Stomach (tissue), 9 donors: ENCODE results near the gene SRM. TPM values are rescaled to one million over a fixed set of nuclear protein-coding genes. Genes with fewer than 3 reads are reported as not detected.

Experiments used
- DNase-seq, 2 donors: peaks; one replicate each; pipeline versions ENCODE4 v3.0.0 to v3.0.0-alpha.2; 2013 to 2019
- H3K27ac ChIP-seq, 5 donors: fragments of 200-600 bp in 4 of 5; sonication (generic) in 4 of 5; one replicate each; pipeline ENCODE4 v1.5.1; 2013 to 2019; ENCODE audit warnings: mild to moderate bottlenecking in 1 of 5, moderate library complexity in 1 of 5
- H3K27me3 ChIP-seq, 3 donors: fragments of 200-600 bp; sonication (generic); one replicate each; pipeline ENCODE4 v1.5.1; 2017 to 2019; ENCODE audit warnings: mixed run types in 1 of 3
- H3K36me3 ChIP-seq, 4 donors: fragments of 200-600 bp; sonication (generic); 1 replicate in 3 of 4; 2 replicates in 1 of 4; pipeline ENCODE4 v1.5.1; 2016 to 2019
- H3K4me1 ChIP-seq, 4 donors: fragments of 200-600 bp; sonication (generic); one replicate each; pipeline ENCODE4 v1.5.1; 2016 to 2019
- H3K4me3 ChIP-seq, 4 donors: fragments of 200-600 bp; sonication (generic) in 3 of 4; one replicate each; pipeline ENCODE4 v1.5.1; 2016 to 2019; ENCODE audit warnings: mild to moderate bottlenecking in 1 of 4
- H3K9me3 ChIP-seq, 4 donors: fragments of 200-600 bp; sonication (generic); one replicate each; pipeline ENCODE4 v1.5.1; 2016 to 2019
- CTCF ChIP-seq, 7 experiments: fragments of 450-650 bp in 4 of 7; fragments of 200-600 bp in 3 of 7; sonication (generic) in 3 of 7; IDR thresholded peaks; one replicate each; pipeline ENCODE4 v1.5.1; 2016 to 2019; ENCODE audit warnings: antibody characterized with exemption in 7 of 7, control low read depth in 2 of 7, mild to moderate bottlenecking in 1 of 7
- EP300 ChIP-seq: sonication (generic); formaldehyde crosslinking; IDR thresholded peaks from one replicate; pipeline ENCODE4 v1.6.1; 2017; ENCODE audit warnings: antibody characterized with exemption
- POLR2A ChIP-seq, 4 donors: fragments of 450-650 bp; IDR thresholded peaks; one replicate each; pipeline ENCODE4 v1.6.1; 2016; ENCODE audit warnings: antibody characterized with exemption in 4 of 4, control low read depth in 2 of 4, mild to moderate bottlenecking in 1 of 4, moderate library complexity in 1 of 4
- POLR2AphosphoS5 ChIP-seq, 3 donors: sonication (generic); formaldehyde crosslinking; IDR thresholded peaks; one replicate each; pipeline ENCODE4 v1.6.1; 2016; ENCODE audit warnings: antibody characterized with exemption in 3 of 3
- WGBS, 5 donors: extraction: QIAGEN DNeasy Blood & Tissue Kit in 3 of 5; methylation state at CpG; one replicate each; pipeline versions ENCODE4 v1.1.5 to v1.1.7; 2013 to 2018; 5-methylcytosine and 5-hydroxymethylcytosine counted together
- intact Hi-C: fragments of 100-400 bp; cut with DNase I; formaldehyde crosslinking; loops from one replicate; pipeline ENCODE4 v1.15.1; 2023; ENCODE audit warnings: low total_unique reads
- polyA plus RNA-seq, 3 donors: library from polyadenylated mRNA; stranded (reverse); fragments of 200-250 nt; gene quantifications; one replicate each; pipeline ENCODE4 v1.2.3, GENCODE V29; 2013
- total RNA-seq, 5 donors: library from RNA; depleted of rRNA; stranded (reverse); fragments of >200 nt; gene quantifications; one replicate each; pipeline versions ENCODE4 v1.1.0 to v1.2.3, GENCODE V29; 2014 to 2016
- donor health status: healthy with polysubstance abuse.
- donor health status: Bipolar disorder and iron deficiency.
- donor health status: healthy.

SRM gene
- total and polyA plus RNA-seq, 8 donors, result 9.0 to 149 (median 85.1) TPM

GRCh38 chr1:11028018-11028417, 31.8 kb downstream of the SRM start:
- WGBS, 5 donors, result 91 to 96% (median 93%) methylated on average over 3 of the region's 3 CpGs

GRCh38 chr1:11027316-11027715, 32.5 kb downstream of the SRM start:
- Histone ChIP-seq H3K36me3 (peaks cover 37 to 82% (median 76%) of the 10 kb centered on the region in 4 donors), H3K27me3 (no peaks in the 10 kb centered on the region), H3K27ac (no peak overlapping the region), H3K4me3 (no peak overlapping the region), H3K9me3 (no peaks in the 10 kb centered on the region), H3K4me1 (peaks cover 0 to under 1% (median 0%) of the 10 kb centered on the region in 4 donors)
- no peak for DNase-seq
- intact Hi-C loops, result no loop called here
- TF ChIP-seq POLR2AphosphoS5 (IDR thresholded peaks at IDR 0.05) (no peak), CTCF (IDR thresholded peaks at IDR 0.05) (no peak)
- WGBS, 5 donors, result 68 to 71% (median 69%) methylated on average over 6 of the region's 6 CpGs

More at GRCh38 chr1:11028018-11028417, 31.8 kb downstream of the SRM start:
- no peak overlapping the region for H3K4me3 ChIP-seq
- no peaks in the 10 kb centered on the region for H3K4me1 ChIP-seq
- H3K27ac ChIP-seq, result no peak overlapping the region
- H3K27me3 ChIP-seq, result no peaks in the 10 kb centered on the region
- TF ChIP-seq EP300 (no peak), POLR2A (IDR thresholded peaks at IDR 0.05) (no peak), POLR2AphosphoS5 (IDR thresholded peaks at IDR 0.05) (no peak), CTCF (IDR thresholded peaks at IDR 0.05) (no peak)
- H3K9me3 ChIP-seq, result no peaks in the 10 kb centered on the region
- intact Hi-C loops, result no loop called here
- no peak for DNase-seq
- H3K36me3 ChIP-seq, result peaks cover 30 to 75% (median 69%) of the 10 kb centered on the region in 4 donors

GRCh38 chr1:11026903-11027302, 32.9 kb downstream of the SRM start:
- no peak overlapping the region for H3K4me3 ChIP-seq
- no peak for DNase-seq
- no peak overlapping the region for H3K27ac ChIP-seq
- peaks cover 41 to 86% (median 80%) of the 10 kb centered on the region in 4 donors for H3K36me3 ChIP-seq
- TF ChIP-seq CTCF (IDR thresholded peaks at IDR 0.05) (no peak), EP300 (no peak), POLR2A (IDR thresholded peaks at IDR 0.05) (no peak), POLR2AphosphoS5 (IDR thresholded peaks at IDR 0.05) (no peak)
- no peaks in the 10 kb centered on the region for H3K27me3 ChIP-seq
- peaks cover 0 to 4% (median 0%) of the 10 kb centered on the region in 4 donors for H3K4me1 ChIP-seq
- H3K9me3 ChIP-seq, result no peaks in the 10 kb centered on the region
- intact Hi-C loops, result no loop called here
- WGBS, 5 donors, result 92 to 97% (median 94%) methylated on average over 5 of the region's 5 CpGs

- Histone ChIP-seq H3K27ac (no peak overlapping the region), H3K4me3 (no peak overlapping the region), H3K4me1 (peaks cover 0 to 4% (median 0%) of the 10 kb centered on the region in 4 donors), H3K9me3 (no peaks in the 10 kb centered on the region), H3K27me3 (no peaks in the 10 kb centered on the region), H3K36me3 (peaks cover 50 to 95% (median 89%) of the 10 kb centered on the region in 4 donors)
- 52 to 79% (median 63%) methylated on average over 1 of the region's 1 CpG for WGBS, 5 donors
- intact Hi-C loops, result no loop called here
- no peak for DNase-seq
- TF ChIP-seq EP300 (no peak), POLR2AphosphoS5 (IDR thresholded peaks at IDR 0.05) (no peak), CTCF (IDR thresholded peaks at IDR 0.05) (no peak), POLR2A (IDR thresholded peaks at IDR 0.05) (no peak)
Measured at GRCh38 chr1:11026052-11026451, 33.8 kb downstream of the SRM start.
